K562 treated with DMSO at 1 percent for 4 hours (cell line): ENCODE results near the gene TM2D1. TPM values are rescaled to one million over a fixed set of nuclear protein-coding genes. Genes with fewer than 3 reads are reported as not detected.

ENCODE experiments used
- total RNA-seq: library from RNA; unstranded; fragments of 300-600 nt; gene quantifications from 2 replicates; pipeline ENCODE4 v1.2.3, GENCODE V29; 2022; ENCODE audit not compliant: insufficient read depth

TM2D1 gene
- 32.4 and 35.2 TPM in 2 replicates for total RNA-seq

DNA sequence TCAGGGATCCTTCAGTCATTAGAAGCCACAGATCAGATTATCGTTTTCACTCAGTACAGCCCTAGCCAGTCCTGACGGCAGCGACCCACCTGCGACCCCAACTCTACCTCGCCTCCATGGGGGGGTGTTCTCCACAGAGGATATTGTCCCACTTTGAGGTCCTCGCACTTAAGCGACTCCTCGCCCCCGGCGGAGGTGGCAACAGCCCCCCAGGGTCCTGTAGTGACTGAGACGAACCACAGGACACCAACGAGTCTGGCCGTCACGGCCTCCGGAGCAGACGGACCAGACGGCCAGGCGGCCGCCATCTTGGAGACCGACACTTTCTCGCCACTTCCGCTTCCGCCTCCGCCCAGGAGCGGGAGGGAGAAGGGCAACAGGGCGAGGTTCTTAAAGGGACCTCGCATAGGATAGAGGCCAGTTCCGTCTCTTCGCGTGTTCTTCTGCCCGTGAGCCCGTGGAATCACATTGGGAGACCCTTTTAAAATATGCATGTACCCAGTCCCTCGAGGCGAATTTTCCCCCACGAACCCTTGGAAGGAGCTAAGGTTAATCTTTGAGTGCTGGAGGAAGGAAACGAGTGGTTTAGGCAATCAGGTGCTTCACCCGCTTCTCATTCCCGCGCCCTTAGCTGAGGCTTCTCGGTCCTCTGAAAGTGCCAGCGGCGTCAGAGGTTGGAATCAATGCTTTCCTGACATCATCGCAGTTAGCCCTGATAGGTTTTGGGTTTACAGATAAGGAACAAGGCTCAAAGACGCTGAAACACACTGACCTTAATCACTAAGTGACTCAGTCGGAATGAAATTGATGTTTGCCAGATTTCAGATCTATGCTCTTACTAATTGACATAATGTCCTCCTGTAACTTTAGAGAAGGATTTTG lies at the start of gene TM2D1:
TSS of gene TM2D1 (minus strand) at position 329 of the 882 bp plus-strand sequence. CDS start at position 308, 21 bp downstream.

DNA sequence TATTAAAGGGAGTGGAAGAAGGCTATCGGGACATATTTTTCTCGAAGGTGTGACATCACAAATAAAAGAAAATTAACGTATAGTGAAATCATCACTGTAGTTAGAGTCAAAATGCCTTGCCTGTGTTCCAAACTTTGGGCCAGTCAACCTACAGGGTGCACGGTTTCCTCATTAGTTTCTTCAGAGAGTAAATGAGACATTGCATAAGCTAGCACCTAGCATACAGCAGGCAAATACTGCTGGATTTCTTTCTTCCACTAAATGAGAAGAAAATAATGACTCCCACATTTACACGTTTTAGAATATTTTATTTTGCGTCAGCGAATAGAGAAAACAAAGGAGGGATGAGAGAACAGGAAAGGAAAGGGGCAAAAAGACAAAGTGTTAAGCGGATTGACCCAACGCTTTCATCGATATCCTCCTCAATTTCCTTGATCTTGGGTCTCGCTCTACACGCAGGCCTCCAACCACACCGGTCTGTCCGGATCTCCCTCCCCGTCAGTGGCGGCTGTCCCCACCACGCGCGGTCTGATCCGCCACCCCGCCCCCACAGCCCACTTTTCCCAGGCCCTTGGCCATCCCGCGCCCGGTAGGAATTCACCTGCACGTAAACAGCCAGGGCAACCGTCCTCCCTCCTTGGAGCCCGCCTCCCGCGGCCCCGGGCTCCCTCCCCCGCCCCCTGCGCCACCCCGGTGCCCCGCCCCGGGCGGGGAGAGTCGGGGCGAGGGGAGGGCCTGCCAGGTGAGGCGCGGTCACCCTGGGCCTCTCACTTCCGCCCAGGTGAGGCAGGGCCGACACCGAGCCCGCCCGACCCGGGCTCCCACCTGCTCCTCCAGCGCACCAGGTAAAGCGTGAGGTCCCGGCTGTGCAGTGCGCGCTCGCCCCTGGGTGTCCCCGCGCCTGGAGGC lies 17.0 kb upstream of the TM2D1 start, which contains the start of gene PATJ:
TSS of gene PATJ (plus strand) at position 770 of the 909 bp plus-strand sequence. CDS start 20,413 bp downstream, outside the sequence.

Other genes starting within 250 kb of the TM2D1 start
- not detected in 2 replicates for gene PATJ, start 17.3 kb upstream of the TM2D1 start, total RNA-seq